Stimulated activated CD8-positive, alpha-beta memory T cell treated with anti-CD3 and anti-CD28 coated beads, Interleukin-15, amount 100 ng/mL, for 4 hours (primary cell): Measurements from ENCODE around the gene KRT8.
A peak's percentile ranks its signal among the peaks of the same experiment; 100 is the strongest.
"Not testable (repeated sequence)": the region's sequence is repeated elsewhere in the genome, so short reads cannot be mapped to it uniquely, and the experiment has no call there.

ENCODE experiments used
- DNase-seq, 2 donors: peaks; one replicate each; pipeline ENCODE4 v3.0.0-alpha.2; 2020; ENCODE audit warnings: low read depth in 2 of 2

KRT8 gene

DNA sequence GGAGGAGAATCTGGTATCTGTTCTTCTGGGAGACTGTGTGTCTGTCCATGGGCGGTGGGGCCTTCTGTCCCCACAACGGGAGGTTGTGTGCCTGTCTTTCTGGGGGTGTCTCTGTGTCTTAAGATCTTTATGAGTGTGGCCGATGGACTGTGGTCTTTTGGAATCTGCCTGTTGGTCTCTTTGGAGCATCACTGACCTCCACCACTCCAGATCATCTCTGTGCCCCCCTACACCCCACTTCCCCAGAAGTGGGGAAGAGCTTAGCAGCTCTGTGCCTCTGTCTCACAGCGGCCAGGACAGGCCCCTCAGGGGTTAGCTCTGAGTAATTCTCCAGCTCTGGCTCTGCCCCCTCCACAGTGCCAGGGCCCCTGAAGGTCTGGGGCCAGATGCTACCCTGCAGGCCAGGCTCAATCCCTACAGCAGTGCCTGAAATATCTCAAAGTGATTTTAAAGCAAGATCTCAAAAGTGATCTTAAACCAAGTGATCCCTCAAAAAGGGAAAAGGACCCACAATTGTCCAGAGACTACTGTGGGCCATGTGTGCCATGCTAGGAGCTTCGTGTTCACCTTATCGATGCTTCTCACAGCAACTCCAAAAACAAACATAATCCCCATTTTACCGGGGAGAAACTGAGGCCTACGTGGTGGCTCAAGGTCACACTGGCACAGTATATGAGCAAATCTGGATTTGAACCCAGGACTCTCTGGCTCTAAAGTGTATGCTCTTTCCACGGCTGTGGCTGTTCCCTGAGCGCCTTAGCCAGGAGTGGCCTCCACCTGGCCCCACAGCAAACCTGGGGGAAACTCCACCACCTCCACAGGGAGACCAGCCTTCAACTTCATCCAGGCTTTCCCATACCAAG, 30.1 kb downstream of the KRT8 start:
- DNase-seq: no peak

DNA sequence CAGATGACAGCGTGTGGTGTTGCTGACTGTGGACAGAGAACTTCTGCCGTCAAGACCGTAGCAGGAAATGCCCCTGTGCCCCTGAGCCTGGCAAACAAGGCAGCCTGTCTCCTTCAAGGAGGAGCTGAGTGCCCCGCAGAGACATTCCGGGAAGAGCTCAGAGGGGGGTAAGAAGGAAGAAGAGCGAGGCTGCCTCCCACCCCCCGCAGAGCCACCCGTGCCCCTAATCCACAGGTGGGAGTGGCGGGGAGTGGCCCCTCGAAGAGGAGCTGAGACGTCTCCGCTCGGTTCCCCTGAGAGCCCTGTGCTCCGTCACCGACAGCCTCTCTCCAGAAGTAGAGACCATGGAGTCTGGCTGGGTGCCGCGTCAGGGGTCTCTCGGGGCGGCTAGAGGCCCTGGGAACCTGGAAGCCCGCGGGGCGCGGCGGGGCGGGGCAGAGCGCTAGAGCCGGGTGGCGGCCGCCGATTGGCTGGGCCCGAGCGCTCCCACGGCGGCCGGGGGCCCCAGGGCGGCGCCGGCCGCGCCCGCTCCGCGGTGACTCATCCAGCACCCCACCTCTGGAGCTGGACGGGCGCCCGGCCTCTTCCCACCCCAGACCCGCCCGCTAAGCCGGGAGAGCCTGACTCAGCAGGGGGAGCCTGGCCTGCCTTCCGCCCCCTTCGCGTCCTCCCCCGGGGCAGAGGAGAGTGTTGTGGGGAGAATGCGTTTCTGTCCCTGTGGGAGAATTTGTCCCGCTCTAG, 30.9 kb downstream of the KRT8 start:
- DNase-seq: peak; percentile 19 to 28

DNA sequence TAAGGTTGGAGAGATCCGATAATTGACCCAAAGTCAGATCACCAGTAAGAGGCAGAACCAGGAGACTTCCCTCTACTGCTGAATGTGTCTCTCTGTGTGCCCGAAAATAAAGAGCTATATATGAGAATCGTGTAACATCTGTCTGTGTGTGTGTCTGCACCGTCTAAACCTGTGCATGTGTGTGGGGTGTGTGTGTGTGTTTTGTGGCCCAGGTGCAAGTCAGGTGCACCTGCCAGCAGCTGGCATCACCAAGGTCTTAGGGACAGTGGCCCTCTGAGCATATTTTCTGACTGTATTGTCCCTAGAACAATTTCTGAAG, 31.4 kb downstream of the KRT8 start:
- no peak for DNase-seq

DNA sequence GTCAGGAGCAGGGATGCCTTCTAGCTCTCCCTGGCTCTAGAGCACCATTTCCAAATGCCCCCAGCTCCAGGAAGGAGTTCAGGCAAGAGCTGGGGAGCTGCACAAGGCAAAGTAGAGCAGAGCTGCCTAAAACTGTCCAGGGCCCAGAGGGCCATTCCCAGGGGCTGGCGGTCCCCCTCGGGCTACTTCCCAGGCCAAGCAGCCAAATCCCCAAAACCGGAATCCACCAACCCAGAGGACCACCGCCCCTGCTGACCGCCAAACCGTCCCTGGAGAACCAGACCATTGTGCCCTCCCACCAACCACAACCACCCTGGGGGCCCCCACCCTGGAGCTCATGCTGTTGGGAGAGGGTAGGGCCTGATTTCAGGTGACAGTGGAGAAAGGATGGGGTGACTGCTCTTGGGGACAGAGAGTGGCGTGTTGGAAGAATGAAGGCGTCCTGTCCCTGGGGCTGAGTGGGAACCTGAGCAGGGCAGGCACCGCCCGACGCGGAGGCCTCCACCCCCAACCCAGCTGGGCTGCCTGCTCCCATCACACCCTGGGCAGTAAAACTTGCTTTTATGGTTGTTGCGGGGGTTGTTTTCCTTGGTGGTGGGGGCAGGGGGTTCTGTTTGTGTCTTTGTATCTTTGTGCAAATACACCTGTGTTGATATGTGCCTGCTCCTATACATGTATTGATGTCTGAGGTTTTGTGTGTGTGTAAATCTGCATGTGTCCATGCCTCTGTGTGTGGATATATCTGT, 32.1 kb downstream of the KRT8 start:
- DNase-seq: no peak

DNA sequence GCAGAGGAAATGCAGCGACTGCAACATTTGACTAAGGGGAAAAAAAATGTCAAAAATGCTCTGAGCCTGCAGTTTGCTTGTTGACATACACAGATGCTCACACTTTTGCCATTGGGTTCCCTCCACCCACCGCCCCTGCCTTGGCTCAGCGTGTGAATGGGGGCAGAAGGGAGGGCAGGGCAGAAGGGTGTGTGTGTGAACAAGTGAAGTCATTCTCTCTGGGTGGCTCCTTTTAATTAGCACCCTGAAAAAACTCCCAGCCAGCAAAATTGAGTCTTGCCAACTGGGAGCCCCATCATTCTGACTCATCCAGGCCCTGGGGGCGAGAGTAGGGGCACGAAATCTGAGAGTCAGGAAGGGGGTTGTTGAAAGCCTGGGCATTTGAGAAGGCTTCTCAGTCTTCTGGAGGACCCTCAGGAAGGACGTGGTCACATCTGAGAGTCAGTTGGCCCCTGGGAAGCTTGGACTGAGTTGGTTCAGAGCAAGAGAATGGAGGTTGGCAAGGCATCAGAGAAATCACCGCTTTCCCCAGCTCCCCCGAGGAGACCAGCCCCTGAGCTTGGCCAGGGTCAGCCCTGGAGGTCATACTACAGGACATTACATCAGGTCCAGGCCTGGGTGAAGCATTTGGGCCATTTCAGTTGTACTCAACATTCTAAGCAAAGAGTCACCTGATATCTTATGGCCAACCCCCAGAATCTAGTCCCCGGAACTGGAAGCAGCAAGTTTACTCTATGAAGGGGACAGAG, 33.4 kb downstream of the KRT8 start:
- peak in 1 of 2 donors; percentile 8 for DNase-seq

DNA sequence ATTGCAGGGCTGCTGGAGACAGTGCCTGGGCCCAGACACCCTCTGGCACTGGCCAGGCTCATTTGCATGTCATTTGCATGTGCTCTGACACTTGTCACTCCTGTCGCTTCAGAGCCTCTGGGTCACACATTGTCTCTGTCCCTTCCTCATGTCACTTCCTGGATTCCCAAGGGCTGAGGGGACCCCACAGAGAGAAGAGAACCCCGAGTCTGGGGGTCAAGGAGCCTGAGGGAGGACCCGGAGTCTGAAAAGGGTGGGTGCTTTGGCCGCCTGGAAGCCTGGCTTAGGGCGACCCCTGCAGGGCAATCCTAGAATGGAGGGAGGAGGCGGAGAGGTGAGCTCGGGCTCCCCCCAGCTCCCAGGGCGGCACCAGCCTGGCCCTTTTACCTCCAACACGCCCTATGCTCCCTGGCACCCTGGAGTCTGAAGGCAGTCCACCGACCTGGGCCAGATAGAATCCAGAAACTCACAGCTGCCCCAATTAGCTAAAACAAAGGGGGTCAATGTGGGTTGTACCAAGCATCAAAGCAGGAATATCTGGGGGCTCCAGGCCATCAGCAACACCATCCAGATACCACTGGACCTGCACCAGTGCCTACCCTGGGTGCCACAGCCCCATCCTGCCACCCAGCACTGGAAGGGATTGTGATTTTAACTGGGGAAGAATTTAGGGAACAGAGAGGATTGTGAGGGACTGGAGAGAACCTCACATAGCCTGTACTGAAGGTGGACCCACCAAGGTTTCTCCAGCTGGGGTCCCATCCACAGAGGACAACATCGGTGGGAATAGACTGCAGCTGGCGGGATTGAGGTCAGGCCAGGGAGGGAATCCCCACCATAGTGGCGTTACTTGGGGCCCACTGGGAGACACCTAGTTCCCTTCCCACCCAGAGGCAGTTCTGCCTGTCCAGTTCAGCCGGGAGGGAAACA, 34.2 kb downstream of the KRT8 start:
- peak; percentile 50 to 53 for DNase-seq

DNA sequence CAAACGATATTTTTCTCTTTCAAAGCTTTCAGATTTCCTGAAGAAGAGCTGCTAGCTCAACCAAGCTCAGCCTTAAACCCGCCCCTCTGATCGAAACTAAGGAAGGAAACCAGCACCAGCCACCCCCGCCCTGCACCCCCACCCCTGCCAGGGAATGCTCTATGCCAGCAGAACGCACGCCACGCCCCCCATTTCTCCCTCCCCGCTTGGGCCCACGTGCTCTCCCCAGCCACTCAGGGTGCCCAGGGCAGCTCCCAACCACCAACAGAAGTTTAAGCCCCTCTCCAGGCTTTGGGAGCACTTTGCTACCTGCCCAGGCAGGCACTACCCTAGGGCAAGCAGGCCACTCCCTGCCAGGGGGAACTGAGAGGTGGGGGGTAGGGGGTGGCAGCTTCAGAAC, 37.2 kb downstream of the KRT8 start:
- DNase-seq: peak in 1 of 2 donors; percentile 27

DNA sequence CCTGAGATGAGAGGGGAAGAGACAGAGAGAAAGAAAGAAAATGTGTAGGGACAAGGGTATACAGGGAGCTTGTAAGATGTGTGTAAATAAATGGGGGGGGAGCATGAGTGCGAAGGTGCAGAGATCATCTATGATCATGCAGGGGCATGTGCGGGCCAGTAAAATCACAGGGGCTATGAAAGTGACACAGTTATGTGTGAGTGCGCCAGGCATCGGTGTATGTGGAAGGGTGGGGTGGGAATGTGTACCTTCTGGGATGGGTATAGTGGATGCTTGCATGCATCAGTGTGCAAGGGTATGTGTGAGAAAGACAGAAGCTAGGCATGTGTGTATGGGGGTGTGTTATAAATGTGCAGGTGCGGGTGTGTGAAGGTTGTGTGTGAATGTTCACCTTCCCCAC, 37.7 kb downstream of the KRT8 start:
- no peak for DNase-seq

DNA sequence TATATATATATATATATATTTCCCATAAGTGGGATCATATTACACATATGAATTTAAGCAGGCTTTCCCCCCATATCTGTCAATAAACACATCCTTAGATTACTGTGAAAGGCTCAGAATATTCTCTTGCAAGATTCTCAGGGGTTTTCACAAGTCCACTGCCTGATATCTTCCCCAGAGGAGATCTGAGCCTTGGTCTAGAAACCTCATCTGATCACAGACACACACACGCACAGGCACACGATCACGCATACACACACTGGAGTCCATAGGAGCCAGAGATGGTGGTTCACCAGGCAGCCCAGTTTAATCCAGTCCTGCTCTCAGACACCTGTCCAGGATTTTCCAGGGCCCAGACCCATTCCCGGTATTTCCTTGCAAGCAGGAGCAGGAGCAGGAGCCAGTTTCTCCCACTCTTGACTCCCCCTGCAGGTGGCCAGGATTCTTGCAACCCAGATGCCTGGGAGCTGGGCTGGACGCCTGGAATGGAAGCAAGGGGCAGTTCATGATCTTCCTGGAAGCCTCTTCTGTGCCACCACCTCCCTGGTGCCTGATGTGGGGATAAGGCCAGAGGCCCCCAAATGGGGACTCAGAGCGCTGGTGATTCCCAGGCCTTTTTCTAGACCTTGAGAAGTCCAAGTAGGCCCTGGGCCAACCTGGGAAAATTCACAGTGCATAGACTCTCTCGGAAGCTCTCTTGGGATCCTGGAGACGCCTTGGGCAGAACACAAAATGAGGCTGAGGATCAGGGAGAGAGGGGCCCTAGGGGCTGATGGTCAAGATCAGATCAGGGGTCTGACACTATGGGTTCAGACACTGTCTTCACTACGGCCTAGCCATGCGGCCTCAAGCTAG, 39.6 kb downstream of the KRT8 start:
- DNase-seq: no peak

DNA sequence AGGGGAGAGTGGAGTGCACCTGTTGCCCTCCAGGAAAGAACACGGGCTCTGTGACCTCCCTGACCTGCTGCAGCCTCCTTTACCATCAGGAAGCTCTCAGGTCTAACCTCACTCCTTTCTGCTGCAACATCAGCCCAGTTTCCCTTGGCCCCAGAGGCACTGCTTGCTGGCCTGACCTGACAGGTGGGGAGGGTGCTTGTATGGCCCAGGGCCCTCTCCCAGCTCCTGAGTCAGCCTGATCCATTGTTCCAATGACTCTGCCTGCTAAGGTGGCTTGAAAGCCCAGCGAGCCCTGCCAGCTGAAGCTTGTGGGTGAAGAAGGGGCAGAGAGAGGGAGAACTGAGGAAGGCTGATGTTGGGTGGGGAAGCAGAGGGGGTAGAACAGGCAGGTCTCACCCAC, 42.9 kb downstream of the KRT8 start:
- DNase-seq: no peak

DNA sequence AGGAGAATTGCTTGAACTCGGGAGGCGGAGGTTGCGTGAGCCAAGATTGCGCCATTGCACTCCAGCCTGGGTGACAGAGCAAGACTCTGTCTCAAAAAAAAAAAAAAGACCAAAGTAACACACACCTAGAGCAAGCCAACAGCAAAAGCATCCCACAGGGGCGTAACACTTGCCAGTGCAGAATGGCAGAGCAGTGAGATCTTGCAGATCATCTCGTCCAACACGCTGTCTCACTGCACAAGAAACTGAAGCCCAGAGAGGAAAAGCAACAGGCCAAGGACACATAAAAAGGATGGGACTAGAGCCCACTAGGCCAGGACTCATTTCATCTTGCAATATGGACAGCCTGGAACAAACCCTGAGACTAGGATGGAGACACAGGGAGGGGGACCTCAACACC, 43.4 kb downstream of the KRT8 start:
- DNase-seq: no peak

DNA sequence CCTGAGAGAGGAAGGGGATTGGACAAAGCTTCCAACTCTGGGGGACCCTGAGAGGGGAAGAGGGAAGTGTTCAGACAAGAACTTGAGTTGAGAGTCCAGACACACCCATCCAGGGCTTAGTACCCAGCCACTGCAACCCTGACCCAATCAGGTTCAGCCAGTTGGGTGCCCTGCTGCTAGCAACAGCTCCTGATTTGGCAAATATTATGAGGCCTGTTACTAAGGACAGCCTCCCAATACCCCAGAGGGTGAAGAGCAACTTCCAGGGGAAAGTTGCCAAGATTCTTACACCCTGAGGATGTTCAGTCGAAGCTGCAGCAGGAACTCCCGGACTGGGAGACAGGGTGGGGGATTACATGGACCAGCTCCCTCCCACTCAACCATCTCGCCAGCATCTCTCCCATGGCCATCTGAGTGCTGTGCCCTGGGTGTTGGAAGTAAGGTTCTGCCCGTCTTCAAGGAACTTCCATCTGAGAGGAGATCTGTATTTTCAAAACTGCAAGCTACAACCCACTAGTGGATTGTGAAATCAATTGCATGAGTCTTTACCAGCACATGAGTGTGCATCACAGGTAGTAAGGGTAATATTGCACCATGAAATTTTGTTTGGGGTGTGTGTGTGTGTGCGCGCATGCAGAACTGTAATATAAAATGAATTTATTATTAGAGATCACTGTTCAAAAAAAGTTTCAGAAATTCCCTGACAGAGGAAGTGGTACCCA, 44.6 kb downstream of the KRT8 start:
- DNase-seq: no peak

DNA sequence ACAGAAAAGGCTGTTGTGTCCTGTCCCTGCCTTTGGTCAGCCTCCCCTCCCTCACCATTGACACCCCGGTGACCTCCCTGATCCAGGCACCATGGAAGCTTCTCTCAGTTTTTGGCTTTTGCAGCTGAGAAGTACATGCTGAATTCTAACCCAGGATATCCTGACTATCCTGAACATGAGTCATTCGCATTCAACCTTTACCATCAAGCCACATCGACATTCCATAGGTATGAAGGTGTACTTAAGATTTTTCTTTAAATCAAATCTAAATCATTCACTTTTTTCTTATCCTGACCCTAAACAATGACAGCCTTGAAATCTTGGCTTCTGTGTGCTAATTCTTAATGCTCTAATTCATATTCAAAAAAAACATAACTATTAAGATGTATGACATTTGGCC, 47.4 kb downstream of the KRT8 start:
- no peak for DNase-seq

DNA sequence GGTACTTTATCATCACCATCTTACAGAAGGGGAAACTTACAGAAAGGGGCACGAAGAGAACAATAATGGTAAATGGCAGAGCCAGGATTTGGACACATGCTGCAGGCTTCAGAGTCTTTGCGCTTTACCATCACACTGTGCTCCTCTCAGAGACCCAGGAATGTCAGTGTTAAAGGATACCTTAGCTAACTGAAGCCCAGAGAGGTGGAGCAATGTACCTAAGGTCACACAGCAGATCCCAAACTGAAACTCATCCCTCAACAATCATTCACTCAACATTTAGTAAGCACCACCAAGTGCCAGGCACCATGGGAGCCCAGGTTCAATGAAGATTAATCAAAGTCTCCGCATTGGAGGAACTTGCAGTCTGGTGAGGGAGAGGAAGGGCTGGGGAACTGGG, 48.1 kb downstream of the KRT8 start:
- no peak for DNase-seq

DNA sequence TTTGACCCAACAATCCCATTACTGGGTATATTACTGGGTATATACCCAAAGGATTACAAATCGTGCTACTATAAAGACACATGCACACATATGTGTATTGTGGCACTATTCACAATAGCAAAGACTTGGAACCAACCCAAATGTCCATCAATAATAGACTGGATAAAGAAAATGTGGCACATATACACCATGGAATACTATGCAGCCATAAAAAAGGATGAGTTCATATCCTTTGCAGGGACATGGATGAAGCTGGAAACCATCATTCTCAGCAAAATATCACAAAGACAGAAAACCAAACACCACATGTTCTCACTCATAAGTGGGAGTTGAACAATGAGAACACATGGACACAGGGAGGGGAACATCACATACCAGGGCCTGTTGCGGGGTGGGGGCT, 48.8 kb downstream of the KRT8 start:
- not testable (repeated sequence) for DNase-seq

DNA sequence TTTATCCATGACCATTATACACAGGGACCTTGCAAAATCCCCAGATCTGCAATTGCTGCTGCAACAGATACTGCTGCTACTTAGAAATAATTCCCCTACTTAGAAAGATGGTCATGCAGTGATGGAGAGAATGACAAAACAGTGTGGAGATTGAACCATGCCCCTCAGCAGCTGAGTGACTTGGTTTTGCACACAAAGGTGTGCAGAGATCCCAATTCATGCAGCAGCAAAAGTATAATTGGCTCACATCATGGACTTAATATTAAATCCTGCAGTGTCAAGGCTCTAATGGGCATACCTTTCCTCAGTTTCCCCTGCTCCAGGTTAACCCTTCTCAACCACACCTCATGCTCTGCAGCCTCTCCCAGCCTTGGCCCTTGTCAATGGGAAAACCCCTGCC, 53.1 kb downstream of the KRT8 start:
- no peak for DNase-seq

DNA sequence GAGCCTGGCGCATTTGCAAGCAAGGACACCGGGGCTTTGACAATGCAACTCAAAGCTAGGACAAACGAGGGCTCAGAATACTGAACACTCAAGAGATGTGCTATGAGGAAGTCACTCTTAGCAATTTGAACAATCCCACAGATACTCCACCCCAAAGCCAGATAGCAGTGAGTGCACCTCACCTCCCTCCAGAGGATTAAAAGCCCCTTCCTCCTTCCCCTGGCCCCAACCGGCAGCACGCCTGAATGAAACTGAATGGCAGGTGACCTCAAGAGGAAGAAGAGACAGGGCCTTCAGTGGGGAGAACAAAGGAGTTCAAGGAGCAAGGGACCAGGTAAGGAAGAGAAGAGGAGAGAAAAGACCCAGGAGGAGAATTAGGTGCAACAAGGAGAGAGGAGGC, 54.2 kb downstream of the KRT8 start:
- no peak for DNase-seq

DNA sequence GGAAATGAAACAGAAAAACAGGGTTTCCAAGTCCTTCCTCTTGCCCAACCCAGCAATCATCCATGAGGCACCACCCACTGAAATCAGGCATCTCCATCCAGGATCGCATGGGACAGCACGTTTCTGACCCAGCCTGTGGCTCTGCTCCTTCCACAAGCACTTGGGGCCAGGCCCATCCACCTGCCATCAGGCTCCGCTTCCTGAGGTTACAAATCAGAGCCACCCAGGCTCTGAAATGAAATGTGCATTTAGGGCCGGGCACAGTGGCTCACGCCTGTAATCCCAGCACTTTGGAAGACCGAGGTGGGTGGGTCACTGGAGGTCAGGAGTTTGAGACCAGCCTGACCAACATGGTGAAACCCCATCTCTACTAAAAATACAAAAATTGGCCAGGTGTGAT, 55.4 kb downstream of the KRT8 start:
- DNase-seq: no peak

DNA sequence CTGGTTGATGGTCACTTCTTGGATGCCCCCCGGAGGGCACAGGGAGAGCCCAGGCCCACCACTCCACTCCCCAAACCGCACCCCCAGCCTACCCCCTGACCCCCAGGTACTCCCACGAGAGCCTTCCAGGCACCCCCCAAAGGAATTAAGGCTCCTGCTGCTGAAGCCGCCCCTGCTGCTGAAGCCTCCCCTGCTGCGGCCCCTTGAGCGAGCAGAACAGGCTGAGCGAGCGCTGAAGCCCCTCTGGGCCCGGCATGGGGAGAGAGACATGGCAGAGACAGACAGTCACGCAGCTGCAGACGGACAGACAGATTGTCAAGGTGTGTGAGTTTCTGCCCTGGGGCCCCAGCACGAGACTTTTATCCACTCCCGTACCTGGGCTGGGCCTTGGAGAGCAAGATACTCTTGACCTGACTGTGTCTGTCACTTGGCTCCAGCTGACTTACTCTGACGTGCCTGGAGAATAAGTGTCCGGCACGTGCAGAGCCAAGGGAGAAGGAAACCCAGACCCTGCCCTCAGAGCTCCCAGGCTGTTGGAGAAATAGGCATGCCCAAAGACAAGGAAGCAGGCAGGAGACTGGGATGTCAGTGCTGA, 56.1 kb downstream of the KRT8 start, which contains the start of gene KRT78:
KRT78 (minus strand) TSS at position 334 of the 595 bp plus-strand sequence; CDS start at position 270, 64 bp downstream.
- no peak for DNase-seq
